Measurements from ENCODE around the gene GPR6.

GPR6 gene

GRCh38 chr6:109999740-110000139 lies 21.6 kb downstream of the GPR6 start:
- no peak overlapping the region for H3K4me3 ChIP-seq (ENCODE audit: low read depth, low read length)
- no peak for TF ChIP-seq CTCF (IDR thresholded peaks at IDR 0.05; ENCODE audit: low read depth, low read length)

- TF ChIP-seq CTCF (IDR thresholded peaks at IDR 0.05; ENCODE audit: low read depth, low read length), result no peak
- no peak overlapping the region for H3K4me3 ChIP-seq (ENCODE audit: low read depth, low read length)
Measured at GRCh38 chr6:110002676-110003075, 24.6 kb downstream of the GPR6 start.

- TF ChIP-seq CTCF (IDR thresholded peaks at IDR 0.05; ENCODE audit: low read depth, low read length), result no peak
- H3K4me3 ChIP-seq (ENCODE audit: low read depth, low read length), result no peak overlapping the region
Measured at GRCh38 chr6:110013386-110013785, 35.3 kb downstream of the GPR6 start.

GRCh38 chr6:110015206-110015605 lies 37.1 kb downstream of the GPR6 start:
- TF ChIP-seq CTCF (IDR thresholded peaks at IDR 0.05; ENCODE audit: low read depth, low read length), result no peak
- H3K4me3 ChIP-seq (ENCODE audit: low read depth, low read length), result no peak overlapping the region

GRCh38 chr6:110017306-110017705 lies 39.2 kb downstream of the GPR6 start:
- no peak overlapping the region for H3K4me3 ChIP-seq (ENCODE audit: low read depth, low read length)
- TF ChIP-seq CTCF (IDR thresholded peaks at IDR 0.05; ENCODE audit: low read depth, low read length), result no peak

- no peak overlapping the region for H3K4me3 ChIP-seq (ENCODE audit: low read depth, low read length)
- TF ChIP-seq CTCF (IDR thresholded peaks at IDR 0.05; ENCODE audit: low read depth, low read length), result no peak
Measured at GRCh38 chr6:110017946-110018345, 39.8 kb downstream of the GPR6 start.

- no peak overlapping the region for H3K4me3 ChIP-seq (ENCODE audit: low read depth, low read length)
- TF ChIP-seq CTCF (IDR thresholded peaks at IDR 0.05; ENCODE audit: low read depth, low read length), result no peak
Measured at GRCh38 chr6:110018486-110018885, 40.4 kb downstream of the GPR6 start.
